SU-DHL-6 (cell line): ENCODE results near the gene MTHFD2.

Experiments used
- H2AFZ ChIP-seq: fragments of 200-600 bp; sonication (generic); 2 replicates; pipeline ENCODE4 v1.6.1; 2014; ENCODE audit warnings: low read depth, mild to moderate bottlenecking, moderate library complexity, mixed read lengths, antibody characterized with exemption, low read length; ENCODE audit not compliant: severe bottlenecking
- H3F3A ChIP-seq: fragments of 200-600 bp; shearing (Covaris generic); 2 replicates; pipeline ENCODE4 v1.6.0; 2016; ENCODE audit warnings: antibody characterized with exemption, mild to moderate bottlenecking; ENCODE audit not compliant: insufficient read depth
- H3K27ac ChIP-seq: fragments of 200-600 bp; sonication (generic); 2 replicates; pipeline ENCODE4 v1.5.1; 2016; ENCODE audit warnings: low read depth, mild to moderate bottlenecking, low read length, moderate library complexity, mixed read lengths
- H3K27me3 ChIP-seq: fragments of 200-600 bp; sonication (generic), shearing (Covaris generic); 2 replicates; pipeline ENCODE4 v1.6.0; 2014; ENCODE audit warnings: mild to moderate bottlenecking, low read length
- H3K36me3 ChIP-seq: fragments of 200-600 bp; sonication (generic); 2 replicates; pipeline ENCODE4 v1.6.1; 2014; ENCODE audit warnings: mild to moderate bottlenecking, low read length, mixed read lengths
- H3K4me2 ChIP-seq: fragments of 300-600, 200-600 bp; shearing (Covaris generic), sonication (generic); 2 replicates; pipeline ENCODE4 v1.6.0; 2014; ENCODE audit warnings: low read length, low read depth, mild to moderate bottlenecking; ENCODE audit not compliant: poor library complexity, severe bottlenecking
- H3K4me3 ChIP-seq: fragments of 200-600 bp; sonication (generic); 2 replicates; pipeline ENCODE4 v1.5.1; 2014; ENCODE audit warnings: antibody characterized with exemption, low read length, mild to moderate bottlenecking, mixed read lengths; ENCODE audit not compliant: insufficient read depth, poor library complexity, severe bottlenecking
- H3K79me2 ChIP-seq: fragments of 200-600 bp; sonication (generic); 2 replicates; pipeline ENCODE4 v1.6.1; 2014; ENCODE audit warnings: mild to moderate bottlenecking, low read length, moderate library complexity; ENCODE audit not compliant: insufficient read depth
- H3K9ac ChIP-seq: fragments of 200-600 bp; sonication (generic); 2 replicates; pipeline ENCODE4 v1.7.0; 2014; ENCODE audit warnings: mild to moderate bottlenecking, low read length
- H3K9me2 ChIP-seq: fragments of 200-600 bp; sonication (generic); replicated peaks from 2 replicates; pipeline ENCODE4 v1.6.1; 2014; ENCODE audit warnings: low read length; ENCODE audit not compliant: insufficient read depth
- H3K9me3 ChIP-seq: fragments of 200-600 bp; sonication (generic); 2 replicates; pipeline ENCODE4 v1.6.1; 2014; ENCODE audit warnings: low read length, mixed read lengths; ENCODE audit not compliant: insufficient read depth
- H4K20me1 ChIP-seq: fragments of 200-600 bp; sonication (generic); 2 replicates; pipeline ENCODE4 v1.6.1; 2014; ENCODE audit warnings: low read depth, mild to moderate bottlenecking, antibody characterized with exemption, low read length, moderate library complexity, mixed read lengths
- CTCF ChIP-seq: fragments of 200-600 bp; sonication (generic); IDR thresholded peaks from one replicate; pipeline ENCODE4 v1.5.1; 2017; ENCODE audit warnings: antibody characterized with exemption, mild to moderate bottlenecking, low read length, moderate library complexity; ENCODE audit not compliant: insufficient read depth, poor library complexity, severe bottlenecking
- EZH2phosphoT487 ChIP-seq: fragments of 200-600 bp; sonication (generic), shearing (Covaris generic); conservative IDR thresholded peaks from 2 replicates; pipeline ENCODE4 v1.6.1; 2018; ENCODE audit warnings: mild to moderate bottlenecking, antibody characterized with exemption, low read length, moderate library complexity, mixed read lengths

Gene MTHFD2

DNA sequence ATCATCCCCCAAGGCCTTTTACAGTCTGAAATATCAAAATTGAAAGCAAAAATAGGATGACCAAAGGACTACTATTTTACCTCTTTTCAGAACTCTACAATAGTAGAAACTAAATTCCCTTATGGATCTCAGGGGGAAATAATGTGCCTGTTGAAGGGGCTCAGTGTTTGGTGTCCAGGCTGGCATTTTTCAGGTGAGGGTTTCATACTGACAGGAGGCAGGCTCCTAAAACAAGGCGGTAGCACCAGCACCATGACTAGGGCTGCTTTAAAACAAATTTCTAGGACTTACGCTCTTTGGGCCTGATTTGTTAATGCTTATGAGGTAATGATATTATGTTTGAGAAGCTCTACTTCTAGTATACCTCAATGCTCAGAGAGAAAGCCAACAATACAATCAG is 45.5 kb upstream of the MTHFD2 start:
- Histone ChIP-seq H3K27me3 (no peaks in the 10 kb centered on the region), H3K9me3 (no peaks in the 10 kb centered on the region), H3K9ac (no peak overlapping the region), H3K79me2 (peaks cover 5% of the 10 kb centered on the region; the same call in 1 of the 2 replicates), H3K4me2 (no peak overlapping the region), H3K36me3 (peaks cover 46% of the 10 kb centered on the region), H3K27ac (no peak overlapping the region), H2AFZ (no peak overlapping the region), H4K20me1 (no peaks in the 10 kb centered on the region), H3F3A (peaks cover 80% of the 10 kb centered on the region), H3K4me3 (no peak overlapping the region), H3K9me2 (no peaks in the 10 kb centered on the region)
- no peak for TF ChIP-seq EZH2phosphoT487
- TF ChIP-seq CTCF, result no peak

- 0 out of 2 replicates have a peak, but pooled peaks cover 5% of the 10 kb centered on the region for H4K20me1 ChIP-seq
- no peak overlapping the region for H3K4me3 ChIP-seq
- H3K79me2 ChIP-seq, result peaks cover 14% of the 10 kb centered on the region
- no peak overlapping the region for H3K27ac ChIP-seq
- no peak for TF ChIP-seq EZH2phosphoT487
- H3K4me2 ChIP-seq, result no peak overlapping the region
- H3K9ac ChIP-seq, result no peak overlapping the region
- H3K36me3 ChIP-seq, result peaks cover 65% of the 10 kb centered on the region
- peaks cover 62% of the 10 kb centered on the region for H3F3A ChIP-seq
- no peaks in the 10 kb centered on the region for H3K9me3 ChIP-seq
- no peaks in the 10 kb centered on the region for H3K27me3 ChIP-seq
- H2AFZ ChIP-seq, result no peak overlapping the region
- H3K9me2 ChIP-seq, result no peaks in the 10 kb centered on the region
These were observed 42.6 kb upstream of the MTHFD2 start for GRCh38 chr2:74155830-74156229.

- Histone ChIP-seq H3K4me3 (no peak overlapping the region), H2AFZ (no peak overlapping the region), H3K27me3 (no peaks in the 10 kb centered on the region), H3F3A (peaks cover 25% of the 10 kb centered on the region), H3K27ac (no peak overlapping the region), H3K9me2 (no peaks in the 10 kb centered on the region), H3K4me2 (no peak overlapping the region), H3K79me2 (peaks cover 74% of the 10 kb centered on the region), H3K9me3 (no peaks in the 10 kb centered on the region), H3K36me3 (peaks cover 84% of the 10 kb centered on the region), H3K9ac (no peak overlapping the region), H4K20me1 (peaks cover 28% of the 10 kb centered on the region)
- TF ChIP-seq CTCF (no peak), EZH2phosphoT487 (no peak)
These were observed 35.5 kb upstream of the MTHFD2 start for GRCh38 chr2:74162951-74163350.

- Histone ChIP-seq H4K20me1 (peaks cover 28% of the 10 kb centered on the region), H3K9ac (no peak overlapping the region), H3K4me2 (no peak overlapping the region), H3K9me3 (no peaks in the 10 kb centered on the region), H3K79me2 (peaks cover 87% of the 10 kb centered on the region), H3F3A (peaks cover 28% of the 10 kb centered on the region), H2AFZ (no peak overlapping the region), H3K27ac (no peak overlapping the region), H3K4me3 (no peak overlapping the region), H3K27me3 (no peaks in the 10 kb centered on the region), H3K9me2 (no peaks in the 10 kb centered on the region), H3K36me3 (peaks cover 87% of the 10 kb centered on the region)
- TF ChIP-seq CTCF, result no peak
These were observed 33.7 kb upstream of the MTHFD2 start for GRCh38 chr2:74164761-74165160.
